ENCODE results near the gene PGA3.
A peak's percentile ranks its signal among the peaks of the same experiment; 100 is the strongest.

PGA3 gene

DNA sequence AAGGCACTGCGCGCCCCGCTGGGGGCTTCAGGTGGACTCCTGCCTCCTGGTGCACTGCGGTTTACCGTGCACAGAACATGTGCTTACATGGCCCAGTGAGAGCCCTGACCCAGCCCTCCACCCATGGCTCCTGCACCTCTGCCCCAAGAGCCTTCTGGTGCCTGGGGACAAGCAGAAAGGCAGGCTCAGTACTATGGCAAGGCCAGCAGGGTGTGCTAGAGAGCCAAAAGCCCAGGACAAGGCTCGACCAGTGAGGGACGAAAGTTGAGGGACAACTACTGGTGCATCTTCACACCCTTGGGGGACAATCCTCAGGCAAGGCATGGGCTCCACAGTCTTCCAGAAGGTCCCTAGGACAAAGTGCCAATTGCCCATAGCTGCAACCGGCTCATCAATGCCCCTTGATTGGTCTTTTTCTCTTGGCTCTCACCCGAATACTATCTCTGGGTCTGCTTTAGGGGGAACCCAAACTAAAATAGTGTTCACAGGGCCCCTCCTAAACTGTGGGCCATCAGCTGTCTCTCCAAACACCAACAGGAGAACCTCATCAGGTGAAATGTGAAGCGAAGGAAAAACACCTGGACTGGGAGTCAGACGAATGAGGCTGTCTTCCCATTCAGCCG is 51.2 kb downstream of the PGA3 start:
- peak; percentile 62 to 65 for DNase-seq

DNA sequence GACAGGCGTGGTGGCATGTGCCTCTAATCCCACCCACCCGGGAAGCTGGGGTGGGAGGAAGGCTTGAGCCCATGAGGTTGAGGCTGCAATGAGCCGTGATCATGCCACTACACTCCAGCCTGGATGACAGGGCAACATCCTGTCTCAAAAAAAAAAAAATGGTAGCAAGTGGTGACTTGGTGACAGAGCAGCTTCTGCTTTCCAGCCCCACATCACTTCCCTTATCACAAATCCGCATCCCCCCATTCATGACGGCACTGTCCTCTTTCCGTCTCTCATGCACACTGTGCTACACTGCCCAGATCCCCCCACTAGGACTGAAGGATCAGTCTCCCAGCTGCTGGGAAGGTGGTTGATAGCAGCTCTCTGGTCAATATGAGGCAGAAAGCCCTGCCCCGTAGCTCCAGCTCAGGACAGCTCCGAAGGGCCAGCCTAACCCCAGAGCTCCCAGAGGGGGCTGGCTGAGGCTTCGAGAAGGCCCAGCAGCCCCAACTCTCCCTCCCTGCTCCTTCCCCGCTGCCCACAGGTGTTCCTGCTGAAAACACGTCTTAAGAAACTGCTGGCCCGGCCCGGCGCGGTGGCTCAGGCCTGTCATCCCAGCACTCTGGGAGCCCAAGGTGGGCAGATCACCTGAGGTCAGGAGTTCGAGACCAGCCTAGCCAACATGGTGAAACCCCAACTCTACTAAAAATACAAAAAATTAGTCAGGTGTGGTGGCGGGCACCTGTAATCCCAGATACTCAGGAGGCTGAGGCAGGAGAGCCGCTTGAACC is 53.6 kb downstream of the PGA3 start:
- no peak for DNase-seq

- DNase-seq, result no peak
These were observed 55.2 kb downstream of the PGA3 start for GRCh38 chr11:61258546-61258945.

- DNase-seq, result no peak
These were observed 56.0 kb downstream of the PGA3 start for GRCh38 chr11:61259363-61259762.

Measured in AML-193 (cell line).